Heart left ventricle (tissue), 13 donors: ENCODE results near the gene BNC2.

Experiments
- CTCF ChIP-seq, 12 donors: fragments of 200-600 bp; sonication (generic) in 4 of 12; IDR thresholded peaks; one replicate each; pipeline versions ENCODE4 v1.5.0 to v1.8.0; 2018 to 2022; ENCODE audit warnings: antibody characterized with exemption in 12 of 12, mild to moderate bottlenecking in 5 of 12
- POLR2A ChIP-seq, 2 donors: fragments of 450-650 bp; IDR thresholded peaks; one replicate each; pipeline ENCODE4 v1.6.1; 2017; ENCODE audit warnings: antibody characterized with exemption in 2 of 2, mild to moderate bottlenecking in 2 of 2, moderate library complexity in 2 of 2
- donor health status: ischemic (EF 13 %, LVEDD 7.1; RV severe dilation, severe dysfunction).
- donor health status: DM: no; HTN: yes; CAD: no.
- donor health status: DM: no; HTN: no; CAD: no.
- donor health status: ischemic (EF 25% LVEDD 6.9; RV normal size, moderate dysfunction).
- donor health status: ischemic (EF 25% LVEDD 5.7; RV mildly dilated, moderate dysfunction).
- donor health status: ischemic (EF 35%, LVEDD 5.7; RV mildly dilated, moderate dysfunction).
- donor health status: nonischemic (EF 11% LVEDD 7.7; RV severe dilation, severe dysfunction).
- donor health status: DM: yes; HTN: yes; CAD: no.
- donor health status: PGD.
- donor health status: ischemic (EF 29% LVEDD 5.4; RV normal size, mild dysfunction).
- donor health status: nonischemic (EF 23%, LVEDD 6.1; RV moderate dilation, normal function).

- TF ChIP-seq CTCF (IDR thresholded peaks at IDR 0.05) (no peak), POLR2A (IDR thresholded peaks at IDR 0.05) (no peak)
Measured at GRCh38 chr9:16396389-16396788, 474.1 kb downstream of the BNC2 start.
